ENCODE results near the gene PPP6R2.

- TF ChIP-seq, protein P1, sequence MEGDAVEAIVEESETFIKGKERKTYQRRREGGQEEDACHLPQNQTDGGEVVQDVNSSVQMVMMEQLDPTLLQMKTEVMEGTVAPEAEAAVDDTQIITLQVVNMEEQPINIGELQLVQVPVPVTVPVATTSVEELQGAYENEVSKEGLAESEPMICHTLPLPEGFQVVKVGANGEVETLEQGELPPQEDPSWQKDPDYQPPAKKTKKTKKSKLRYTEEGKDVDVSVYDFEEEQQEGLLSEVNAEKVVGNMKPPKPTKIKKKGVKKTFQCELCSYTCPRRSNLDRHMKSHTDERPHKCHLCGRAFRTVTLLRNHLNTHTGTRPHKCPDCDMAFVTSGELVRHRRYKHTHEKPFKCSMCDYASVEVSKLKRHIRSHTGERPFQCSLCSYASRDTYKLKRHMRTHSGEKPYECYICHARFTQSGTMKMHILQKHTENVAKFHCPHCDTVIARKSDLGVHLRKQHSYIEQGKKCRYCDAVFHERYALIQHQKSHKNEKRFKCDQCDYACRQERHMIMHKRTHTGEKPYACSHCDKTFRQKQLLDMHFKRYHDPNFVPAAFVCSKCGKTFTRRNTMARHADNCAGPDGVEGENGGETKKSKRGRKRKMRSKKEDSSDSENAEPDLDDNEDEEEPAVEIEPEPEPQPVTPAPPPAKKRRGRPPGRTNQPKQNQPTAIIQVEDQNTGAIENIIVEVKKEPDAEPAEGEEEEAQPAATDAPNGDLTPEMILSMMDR (IDR thresholded peaks at IDR 0.05), result no peak
- no peak for TF ChIP-seq POLR2A (IDR thresholded peaks at IDR 0.05)
Observed at GRCh38 chr22:50467773-50468440, 124.8 kb downstream of the PPP6R2 start.
